ENCODE data around the gene SHISA5.

DNA sequence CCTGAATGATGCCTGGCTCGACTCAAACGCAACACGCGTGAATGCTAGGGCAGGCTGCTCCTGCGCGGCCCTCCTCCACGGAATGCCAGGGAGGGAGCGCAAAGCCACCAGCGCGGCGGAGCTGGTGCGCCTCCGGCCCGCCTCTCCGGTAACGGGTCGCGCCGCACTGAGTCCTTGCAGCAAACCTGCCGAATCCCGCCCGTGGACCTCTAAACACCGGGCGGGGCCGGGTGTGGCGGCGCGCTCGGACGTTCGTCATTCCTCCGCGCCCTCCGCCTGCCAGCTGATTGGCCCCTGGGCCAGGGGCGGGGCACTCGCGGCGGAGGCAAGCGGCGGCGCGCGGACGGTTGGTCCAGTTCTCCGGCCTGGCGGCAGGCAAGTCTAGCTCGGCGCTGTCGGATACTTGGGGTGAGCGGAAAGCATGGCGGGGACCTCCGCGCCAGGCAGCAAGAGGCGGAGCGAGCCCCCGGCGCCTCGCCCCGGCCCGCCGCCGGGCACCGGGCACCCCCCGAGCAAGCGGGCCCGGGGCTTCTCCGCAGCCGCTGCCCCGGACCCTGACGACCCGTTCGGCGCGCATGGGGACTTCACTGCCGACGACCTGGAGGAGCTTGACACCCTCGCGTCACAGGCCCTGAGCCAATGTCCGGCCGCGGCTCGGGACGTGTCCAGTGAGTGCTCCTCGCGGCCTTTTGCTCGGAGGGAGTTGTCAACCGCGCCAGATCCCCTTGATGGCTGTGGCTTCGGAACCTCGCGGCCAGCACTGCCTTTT lies 57.4 kb downstream of the SHISA5 start, which contains the start of gene ATRIP:
- peak; percentile 31 for TF ChIP-seq POLR2A (IDR thresholded peaks at IDR 0.05)
- TF ChIP-seq, protein P1, sequence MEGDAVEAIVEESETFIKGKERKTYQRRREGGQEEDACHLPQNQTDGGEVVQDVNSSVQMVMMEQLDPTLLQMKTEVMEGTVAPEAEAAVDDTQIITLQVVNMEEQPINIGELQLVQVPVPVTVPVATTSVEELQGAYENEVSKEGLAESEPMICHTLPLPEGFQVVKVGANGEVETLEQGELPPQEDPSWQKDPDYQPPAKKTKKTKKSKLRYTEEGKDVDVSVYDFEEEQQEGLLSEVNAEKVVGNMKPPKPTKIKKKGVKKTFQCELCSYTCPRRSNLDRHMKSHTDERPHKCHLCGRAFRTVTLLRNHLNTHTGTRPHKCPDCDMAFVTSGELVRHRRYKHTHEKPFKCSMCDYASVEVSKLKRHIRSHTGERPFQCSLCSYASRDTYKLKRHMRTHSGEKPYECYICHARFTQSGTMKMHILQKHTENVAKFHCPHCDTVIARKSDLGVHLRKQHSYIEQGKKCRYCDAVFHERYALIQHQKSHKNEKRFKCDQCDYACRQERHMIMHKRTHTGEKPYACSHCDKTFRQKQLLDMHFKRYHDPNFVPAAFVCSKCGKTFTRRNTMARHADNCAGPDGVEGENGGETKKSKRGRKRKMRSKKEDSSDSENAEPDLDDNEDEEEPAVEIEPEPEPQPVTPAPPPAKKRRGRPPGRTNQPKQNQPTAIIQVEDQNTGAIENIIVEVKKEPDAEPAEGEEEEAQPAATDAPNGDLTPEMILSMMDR (IDR thresholded peaks at IDR 0.05) = peak in 1 of 3 experiments; percentile 4

Data from testis (tissue), 2 donors.